OCI-LY7 (cell line): ENCODE measurements around the gene VSNL1.

Experiments used
- CTCF ChIP-seq: fragments of 200-600 bp; sonication (generic); conservative IDR thresholded peaks from 2 replicates; pipeline ENCODE4 v1.5.1; 2014; ENCODE audit warnings: mild to moderate bottlenecking, antibody characterized with exemption, low read length, moderate library complexity, mixed read lengths
- EZH2phosphoT487 ChIP-seq: fragments of 200-600 bp; sonication (generic); IDR thresholded peaks from 2 replicates; pipeline ENCODE4 v1.6.1; 2018; ENCODE audit warnings: low read depth, borderline replicate concordance, mild to moderate bottlenecking, mixed run types, antibody characterized with exemption, low read length, moderate library complexity, mixed read lengths

- no peak for TF ChIP-seq CTCF
- TF ChIP-seq EZH2phosphoT487, result no peak
Measured at GRCh38 chr2:17533546-17533945, 7.0 kb upstream of the VSNL1 start.
